NCI-H510A (cell line): ENCODE measurements around the gene BATF3.

Experiments used
- DNase-seq: peaks from one replicate; lab custom pipeline; 2025; lab: John Stamatoyannopoulos, UW

The BATF3 gene

DNA sequence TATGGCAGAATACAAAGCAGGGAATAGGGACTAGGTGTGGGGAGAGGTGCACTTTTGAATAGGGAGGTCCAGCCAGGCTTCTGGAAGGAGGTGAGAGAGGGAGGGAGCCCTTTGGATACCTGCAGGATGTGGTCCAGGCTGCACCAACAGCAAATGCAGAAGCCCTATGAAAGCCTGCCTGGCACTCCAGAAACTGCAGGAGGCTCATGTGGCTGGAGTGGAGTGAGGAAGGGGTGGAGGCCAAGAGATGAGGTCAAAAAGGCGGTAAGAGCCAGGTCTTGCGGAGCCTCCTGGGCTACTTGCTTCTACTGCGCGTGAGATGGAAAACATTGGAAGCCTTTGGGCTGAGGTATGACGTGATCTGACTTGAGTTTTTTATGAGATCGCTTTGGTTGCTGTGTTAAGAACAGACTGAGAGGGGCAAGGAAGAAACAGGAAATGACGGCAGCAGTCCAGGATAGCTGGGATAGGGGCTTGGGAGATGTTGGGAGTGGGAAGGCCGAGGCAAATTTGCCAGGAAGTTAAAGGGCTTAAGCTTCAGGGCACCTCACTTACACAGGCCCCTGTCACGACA, 4.4 kb upstream of the BATF3 start:
- DNase-seq: no peak

DNA sequence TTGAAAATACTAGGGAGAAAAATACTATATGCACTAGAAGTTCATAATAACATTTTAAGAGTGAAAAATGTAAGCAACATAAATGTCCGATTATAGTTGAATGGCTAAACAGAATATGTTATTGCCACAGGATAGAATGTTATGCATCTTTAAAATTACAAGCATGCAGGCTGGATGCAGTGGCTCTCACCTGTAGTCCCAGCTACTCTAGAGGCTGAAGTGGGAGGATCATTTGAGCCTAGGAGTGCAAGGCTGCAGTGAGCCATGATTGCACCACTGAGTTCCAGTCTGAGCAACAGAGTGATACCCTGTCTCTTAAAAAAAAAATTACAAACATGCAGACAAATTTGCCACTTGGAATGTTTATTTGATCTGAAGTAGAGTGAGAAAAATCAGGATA, 3.0 kb upstream of the BATF3 start:
- DNase-seq: no peak

DNA sequence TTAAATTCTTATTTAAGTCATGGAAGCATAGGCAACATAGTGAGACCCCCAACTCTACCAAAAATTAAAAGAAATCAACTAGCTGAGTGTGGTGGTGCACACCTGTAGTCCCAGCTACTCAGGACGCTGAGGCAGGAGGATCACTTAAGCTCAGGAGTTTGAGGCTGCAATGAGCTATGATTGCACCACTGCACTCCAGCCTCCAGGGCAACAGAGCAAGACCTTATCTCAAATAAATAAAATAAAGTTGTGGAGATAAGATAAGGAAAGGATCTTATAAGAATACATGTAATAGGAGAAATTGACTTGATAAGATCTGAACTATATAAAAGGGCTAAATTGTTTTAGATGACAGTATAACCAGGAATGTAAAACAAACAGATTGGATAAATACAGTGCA, 2.3 kb upstream of the BATF3 start:
- DNase-seq: no peak

DNA sequence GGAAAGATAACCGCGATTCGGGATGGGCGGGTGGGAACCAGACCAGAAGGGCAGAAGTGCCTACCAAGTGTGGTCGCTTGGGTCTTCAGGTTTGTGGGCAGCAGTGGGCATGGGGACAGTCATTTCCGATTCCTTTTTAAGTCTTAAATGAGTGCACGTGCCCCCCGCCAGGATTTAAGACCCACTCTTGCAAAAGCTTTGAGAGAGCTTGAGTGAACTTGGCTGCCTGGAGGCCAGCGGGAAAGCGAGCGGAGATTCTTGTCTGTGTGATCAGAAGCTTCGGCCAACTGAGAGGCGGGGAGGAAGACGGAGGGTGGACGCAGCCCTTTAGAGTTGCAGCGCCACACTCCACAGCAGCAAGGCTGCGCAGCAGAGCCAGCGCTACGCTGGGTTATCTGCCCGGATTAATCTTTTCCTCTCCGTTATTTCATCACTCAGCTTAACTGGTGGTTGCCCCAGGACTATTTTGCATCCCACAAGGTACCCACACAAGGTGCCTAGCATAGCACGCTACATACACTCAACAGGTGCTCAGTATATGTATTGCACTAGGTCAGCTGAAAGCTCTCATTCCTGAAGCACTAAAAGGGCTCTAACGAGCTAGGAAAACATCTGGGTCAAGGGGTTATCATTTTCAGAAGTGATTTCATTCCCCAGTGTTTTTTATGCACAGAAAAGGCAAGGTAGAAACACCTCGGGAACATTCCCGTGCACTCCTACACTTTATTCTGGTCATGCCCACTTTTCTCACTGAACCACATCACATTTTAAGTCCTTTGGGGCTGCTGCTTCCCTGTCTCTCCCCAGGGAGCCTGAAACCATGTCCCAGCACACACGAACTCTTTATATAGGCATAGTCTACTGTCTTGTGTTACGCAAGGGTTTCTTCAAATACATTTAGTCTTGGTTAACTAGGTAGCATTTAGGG, 1.5 kb upstream of the BATF3 start:
- DNase-seq: no peak

DNA sequence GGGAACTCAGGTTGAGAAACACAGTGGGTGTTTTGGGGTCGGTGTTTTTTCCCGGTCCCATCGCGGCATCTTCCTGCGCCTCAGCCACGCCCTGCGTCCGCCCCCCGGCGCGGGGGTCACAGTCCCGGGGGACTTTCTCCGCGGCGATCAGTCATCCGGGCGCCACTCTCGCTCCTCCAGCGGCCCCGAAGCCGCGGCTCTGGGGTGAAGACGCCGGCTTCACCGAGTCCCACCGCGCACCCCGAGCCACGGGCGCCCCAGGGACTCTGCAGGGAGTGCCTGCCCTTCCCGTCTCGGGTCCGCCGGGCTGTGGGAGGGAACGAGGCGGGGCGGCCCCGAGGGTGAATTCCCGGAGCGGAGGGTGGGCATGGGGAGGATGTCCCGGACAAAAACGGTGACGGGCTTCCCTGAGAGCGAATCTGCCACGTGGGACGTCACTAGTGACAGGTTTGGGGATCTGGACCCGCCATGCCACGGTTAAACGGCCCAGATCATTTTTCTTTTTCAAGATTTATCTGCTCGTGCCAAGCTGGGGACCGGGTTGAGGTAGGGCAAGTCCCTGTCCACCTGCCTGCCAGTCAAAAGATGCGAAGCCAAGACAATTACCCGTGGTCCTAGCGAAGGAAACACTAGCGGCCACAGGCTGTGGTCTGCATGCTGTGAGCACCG, 717 bp upstream of the BATF3 start:
- no peak for DNase-seq

DNA sequence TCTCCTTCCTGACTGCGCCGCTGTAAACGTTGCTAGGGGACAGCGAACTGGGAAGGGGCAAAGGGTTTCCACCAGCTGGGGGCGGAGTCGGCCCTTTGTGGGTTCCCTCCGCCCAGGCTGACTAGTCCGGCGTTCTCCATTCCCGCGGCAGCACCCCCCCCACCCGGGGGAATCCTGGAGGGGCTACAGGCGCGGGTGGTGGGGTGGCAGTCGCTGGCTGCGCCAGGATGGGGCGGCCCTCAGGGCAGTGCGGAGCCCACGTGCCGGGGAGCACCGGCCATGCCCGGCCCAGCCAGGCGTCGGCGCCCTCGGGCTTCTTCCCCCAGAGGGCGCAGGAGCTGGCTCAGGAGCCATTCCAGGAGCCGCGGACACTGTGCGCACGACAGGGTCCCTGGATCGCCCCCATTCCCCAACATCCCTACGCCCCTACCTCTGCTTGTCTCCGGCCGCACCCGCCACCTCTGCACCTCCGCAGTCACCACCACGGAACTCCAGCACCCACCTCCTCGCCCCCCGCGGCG, 476 bp downstream of the BATF3 start:
- no peak for DNase-seq

DNA sequence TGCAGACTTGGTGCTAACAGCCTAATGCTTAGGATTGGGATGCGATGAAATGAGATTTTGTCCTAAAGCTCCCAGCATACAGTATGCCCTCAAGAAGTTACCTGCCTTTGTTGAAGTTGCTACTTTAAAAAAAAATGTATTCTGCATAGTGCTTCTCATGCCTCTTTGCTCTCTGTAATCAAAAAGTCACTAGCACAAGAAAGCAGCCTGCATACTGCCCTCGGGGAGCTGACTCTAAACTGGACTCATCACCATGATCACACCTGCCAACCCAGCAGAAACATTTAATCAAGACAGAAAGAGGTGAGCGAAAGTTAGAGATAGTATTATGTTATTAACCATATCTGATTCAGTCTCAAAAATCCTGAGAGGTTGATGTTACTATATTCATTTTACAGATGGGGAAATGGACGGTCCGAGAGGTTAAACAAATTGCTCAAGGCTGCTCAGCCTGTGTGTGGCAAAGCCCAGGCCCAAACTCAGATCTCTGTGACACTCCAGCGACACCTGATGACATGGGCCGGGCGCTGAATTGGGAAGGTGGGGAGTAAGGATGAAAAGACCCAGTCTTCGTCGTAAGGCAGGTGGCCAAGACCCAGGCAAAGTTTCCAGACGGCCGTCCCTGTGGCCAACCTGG, 1.1 kb downstream of the BATF3 start:
- DNase-seq: no peak

DNA sequence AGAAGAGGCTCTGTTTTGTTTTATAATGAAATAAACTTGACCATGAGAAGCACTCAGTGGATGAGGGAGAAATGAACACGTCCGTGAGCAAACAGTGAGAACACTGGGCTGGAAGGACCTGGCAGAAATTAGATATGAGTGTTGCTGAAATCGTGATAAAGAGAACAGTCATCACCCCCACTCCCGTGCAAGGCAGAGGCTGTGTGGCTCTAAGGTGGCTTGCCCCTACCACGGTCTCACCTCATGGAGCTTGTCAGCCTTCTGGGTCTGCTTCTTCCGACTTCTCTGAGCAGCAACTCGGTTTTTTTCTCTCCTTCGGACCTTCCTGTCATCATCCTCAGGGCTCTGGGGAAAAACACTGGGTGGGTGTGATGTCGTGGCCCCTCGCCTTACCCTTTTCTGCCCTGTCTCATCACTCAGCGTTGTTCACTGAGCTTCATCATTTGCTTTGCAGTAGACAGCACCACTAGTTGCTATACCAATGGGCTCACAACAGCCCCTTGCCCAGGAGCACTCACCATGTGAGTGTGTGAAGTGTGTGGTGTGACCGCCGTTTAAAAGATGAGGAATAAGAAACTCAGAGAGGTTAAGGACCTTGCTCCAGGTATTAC, 2.8 kb downstream of the BATF3 start:
- no peak for DNase-seq

DNA sequence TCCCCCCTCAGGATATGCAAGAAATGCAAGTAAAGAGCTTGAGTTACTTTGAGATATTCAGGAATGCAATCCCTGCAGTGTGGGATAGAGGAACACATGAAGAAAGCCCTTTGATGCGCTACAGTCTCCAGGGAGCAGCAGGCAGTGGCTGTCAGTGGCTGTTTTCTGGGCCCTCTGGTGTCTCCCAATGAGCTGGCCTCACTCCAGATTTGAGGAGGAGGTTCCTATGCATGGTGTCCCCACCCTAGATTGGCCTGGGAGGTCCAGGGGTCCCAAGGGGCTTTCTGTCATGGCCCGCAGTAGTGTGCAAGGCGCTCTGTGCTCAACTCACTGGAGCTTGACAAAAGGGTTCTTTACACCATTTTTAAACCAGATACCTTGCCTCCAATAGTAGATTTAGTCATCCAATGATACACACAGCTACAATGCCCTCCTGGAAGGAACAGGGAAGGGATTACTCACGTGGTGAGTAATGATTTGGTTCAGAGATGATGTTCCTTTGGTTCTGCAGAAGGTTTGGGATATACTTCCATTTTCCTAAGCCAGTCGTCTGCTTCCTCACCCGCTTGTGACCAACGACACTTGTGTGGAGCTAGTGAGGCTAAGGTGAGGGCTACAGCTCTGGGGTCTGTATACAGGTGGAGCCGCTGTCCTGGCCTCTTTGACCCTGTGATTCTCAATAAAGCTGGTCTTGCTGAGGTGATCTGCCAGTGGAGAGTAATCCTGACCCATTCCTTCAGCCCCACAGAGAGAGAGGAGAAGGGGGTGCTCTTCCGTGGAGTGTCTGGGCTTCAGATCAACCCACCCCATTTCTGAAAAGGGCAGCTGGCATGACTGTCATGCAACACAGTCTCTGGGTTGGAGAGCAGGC, 6.6 kb downstream of the BATF3 start:
- no peak for DNase-seq

DNA sequence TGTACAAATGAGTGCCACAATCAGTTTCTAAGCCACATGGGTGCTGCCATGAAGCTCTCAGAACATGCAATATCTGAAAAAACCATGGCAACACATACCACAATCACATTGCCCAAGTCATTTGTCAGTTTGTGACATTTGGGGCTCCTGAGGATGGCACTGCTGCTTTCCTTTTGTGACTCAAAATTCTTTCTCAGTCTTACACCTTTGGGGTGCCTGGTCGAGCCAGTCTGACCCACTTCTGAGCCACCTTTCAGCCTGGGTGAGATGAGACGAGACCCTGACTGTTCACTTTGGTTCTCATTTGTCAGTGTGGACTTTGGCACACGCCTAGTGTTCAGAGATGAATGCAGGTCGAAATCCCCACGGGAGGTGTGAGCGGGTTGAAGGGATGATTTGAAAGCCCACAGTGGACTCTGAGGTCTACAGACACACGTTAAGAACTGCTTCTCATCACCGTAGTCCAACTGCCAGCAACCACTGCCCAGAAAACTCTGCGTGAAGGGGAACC, 8.0 kb downstream of the BATF3 start:
- no peak for DNase-seq

DNA sequence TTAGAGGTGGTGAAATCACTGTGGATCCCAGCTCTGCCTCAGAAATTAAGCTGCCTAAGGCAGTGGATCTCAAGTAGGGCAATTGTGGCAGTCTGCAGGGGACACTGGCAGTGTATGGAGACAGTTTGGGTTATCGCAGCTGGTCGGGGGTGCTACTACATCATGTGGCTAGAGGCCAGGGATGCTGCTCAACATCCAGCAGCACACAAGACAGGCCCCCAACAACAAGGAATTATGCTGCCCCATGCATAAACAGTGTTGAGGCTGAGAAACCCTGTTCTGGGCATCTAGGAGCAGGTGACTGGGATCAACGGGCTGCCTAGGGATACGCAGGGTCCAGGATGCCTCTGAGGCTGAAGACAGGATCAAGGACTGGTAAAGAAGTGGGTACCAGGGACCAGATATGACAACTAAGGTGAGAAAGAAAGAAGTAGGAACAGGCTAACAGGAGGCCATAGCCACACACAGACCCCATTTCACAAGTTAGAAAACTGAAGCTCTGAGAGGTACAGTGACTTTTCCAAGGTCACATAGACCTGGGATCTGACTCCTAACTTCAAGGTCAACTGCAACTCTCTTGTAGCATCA, 8.7 kb downstream of the BATF3 start:
- no peak for DNase-seq

DNA sequence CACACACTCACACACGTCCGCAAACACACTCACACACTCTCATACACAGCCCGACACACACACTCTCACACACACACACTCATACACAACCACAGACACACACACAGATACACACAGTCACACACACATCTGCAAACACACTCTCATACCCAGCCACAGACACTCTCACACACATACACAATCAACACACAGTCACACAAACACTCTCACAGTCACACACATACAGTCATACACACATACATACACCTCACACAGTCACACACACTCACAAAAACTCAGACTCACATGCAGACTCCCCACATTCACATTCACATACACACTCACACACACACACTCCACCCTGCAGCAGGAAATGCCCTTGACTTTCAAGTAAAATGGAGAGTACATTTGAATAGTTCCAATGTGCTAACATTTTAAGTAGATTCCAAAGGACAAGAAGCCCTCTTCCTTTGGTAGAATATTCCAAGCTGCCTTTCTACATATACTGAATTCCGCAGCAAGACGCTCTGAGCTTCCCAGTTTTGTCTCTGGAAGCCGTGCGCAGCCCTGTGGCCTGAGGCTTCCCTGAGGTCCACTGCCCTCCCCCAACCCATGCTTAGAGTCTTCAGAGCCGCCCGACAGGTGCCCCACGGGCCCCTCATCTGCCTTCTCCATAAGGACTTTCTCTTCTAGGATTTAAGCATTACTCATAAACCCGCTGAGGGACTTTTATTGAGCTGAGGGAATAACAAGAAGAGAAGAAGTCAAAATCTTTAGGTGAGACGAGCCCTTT, 9.7 kb downstream of the BATF3 start:
- no peak for DNase-seq

DNA sequence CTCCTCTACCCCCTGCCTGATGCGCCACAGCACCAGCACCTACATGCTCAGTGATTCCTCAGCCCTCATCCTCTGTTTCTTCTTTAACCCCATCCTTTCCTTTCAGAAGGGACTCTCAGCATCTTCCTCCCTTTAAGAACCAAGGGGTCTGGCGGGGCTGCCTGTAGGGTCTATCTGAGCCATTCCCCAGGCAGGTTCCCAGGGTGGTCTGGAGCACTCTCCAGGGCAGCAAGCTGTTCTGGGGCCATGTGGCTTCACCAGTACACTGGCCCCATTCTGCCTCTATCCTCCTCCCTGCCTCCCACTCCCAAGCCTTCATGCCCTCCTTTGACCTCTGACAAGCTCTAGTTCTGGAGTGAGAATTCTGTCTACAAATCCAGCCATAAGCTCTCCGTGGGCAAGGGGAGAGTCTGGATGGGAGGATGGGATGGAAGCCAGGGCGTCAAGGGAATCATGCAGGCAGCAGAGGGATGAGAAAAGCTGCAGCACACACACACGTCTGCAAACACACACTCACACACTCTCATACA, 10.4 kb downstream of the BATF3 start:
- DNase-seq: no peak

DNA sequence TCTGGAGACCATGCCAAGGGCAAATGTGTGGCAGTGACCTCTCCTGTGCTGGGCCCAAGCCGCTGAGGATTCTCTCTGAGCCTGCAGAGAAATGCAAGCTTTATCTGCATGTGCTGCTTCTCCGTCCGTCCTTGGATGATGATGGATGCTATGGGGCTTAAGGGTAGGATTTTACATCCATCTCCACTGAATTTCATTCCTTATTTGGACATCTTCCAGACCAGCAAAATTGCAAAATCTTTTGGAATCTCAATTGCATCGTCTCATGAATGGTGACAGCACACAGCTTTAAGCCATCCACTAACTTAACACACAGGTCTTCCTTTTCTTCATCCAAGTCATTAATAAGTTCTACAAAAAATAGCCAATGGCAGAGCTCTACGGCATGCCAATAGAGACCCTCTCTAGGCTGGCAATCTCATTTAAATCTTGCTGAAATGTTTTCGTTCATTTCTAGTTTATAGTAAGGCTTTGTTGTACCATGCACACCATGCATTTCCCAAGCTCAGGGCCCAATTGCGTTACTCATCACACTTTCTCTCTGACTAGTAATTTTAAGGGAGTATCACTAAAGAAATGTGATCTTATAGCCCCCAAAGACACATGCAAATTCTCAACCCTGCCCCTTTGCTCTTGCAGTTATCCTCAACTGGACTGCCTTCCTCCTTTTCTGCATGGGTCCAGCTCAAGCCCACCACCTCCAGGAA, 11.1 kb downstream of the BATF3 start:
- no peak for DNase-seq

DNA sequence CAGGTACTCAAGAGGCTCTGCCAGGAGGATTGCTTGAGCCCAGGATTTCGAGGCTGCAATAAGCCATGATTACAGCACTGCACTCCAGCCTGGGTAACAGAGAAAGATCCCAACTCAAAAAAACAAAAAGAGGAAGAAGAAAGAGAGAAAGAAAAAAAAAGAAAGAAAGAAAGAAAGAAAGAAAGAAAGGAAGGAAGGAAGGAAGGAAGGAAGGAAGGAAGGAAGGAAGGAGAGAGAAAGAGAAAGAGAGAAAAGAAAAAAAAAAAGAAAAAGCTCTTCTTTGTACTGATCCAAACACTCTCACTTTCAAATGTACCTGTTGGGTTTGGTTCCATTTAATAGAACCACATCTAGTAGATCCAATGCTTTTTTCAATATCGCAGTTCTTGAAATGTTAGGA, 11.8 kb downstream of the BATF3 start:
- DNase-seq: no peak

DNA sequence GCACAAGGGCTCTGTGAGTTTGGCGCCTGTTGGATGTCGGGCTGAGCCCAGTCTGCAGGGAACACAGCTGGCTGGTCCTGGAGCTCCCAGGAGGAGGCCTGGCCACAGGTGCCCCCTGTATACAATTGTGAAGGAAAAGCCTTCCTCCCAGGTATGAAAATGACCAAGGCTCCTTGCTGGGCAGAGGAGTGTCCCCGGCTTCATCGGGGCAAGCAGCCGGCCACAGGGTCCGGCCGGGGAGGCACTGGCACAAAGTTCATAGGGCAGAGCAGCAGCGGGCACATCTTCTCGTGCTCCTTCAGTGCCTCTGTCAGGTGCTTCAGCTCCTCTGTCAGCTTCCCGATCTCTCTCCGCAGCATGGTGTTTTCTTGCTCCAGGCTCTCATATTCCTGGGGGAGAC, 13.0 kb downstream of the BATF3 start:
- DNase-seq: no peak

DNA sequence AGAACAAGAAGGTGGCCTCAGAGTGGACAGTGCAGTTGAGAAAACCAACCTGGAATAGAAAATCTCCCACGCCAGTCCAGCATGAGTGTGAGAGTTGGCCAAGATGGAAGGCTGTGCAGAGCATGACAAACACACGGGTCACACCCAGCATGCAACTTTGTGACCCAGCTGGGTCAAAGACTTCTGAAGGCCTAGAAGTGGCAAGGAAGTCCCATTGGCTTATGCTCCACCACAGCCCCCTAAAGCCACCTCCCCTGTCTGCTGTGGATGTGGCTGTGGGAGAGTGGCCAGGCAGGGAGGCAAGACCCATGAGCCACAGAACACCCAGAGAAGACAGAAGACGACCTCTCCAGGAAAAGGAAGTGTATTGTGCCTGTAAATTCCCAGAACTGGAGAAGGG, 13.6 kb downstream of the BATF3 start:
- no peak for DNase-seq

DNA sequence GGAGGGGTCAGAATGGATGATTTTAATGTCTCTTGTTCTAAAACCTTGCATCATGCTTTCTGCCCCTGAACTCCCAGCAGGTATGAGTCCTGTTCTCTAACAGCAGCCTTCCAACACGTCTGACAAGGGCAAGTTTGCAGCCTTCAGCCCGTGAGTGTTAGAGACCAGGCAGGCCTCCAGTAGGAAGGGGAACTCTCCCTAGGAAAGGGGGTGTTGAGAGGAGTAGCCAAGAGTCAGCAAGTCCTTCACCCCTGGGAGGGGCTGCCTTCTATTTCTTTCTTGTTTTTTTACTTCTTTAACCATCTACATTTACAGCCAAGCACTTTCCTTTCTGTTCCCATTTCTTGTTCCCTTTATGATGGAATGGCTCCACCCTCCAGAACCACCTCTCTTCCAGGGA, 14.2 kb downstream of the BATF3 start:
- no peak for DNase-seq
